ENCODE measurements around the gene LILRB5.
A peak's percentile ranks its signal among the peaks of the same experiment; 100 is the strongest.
"Not testable (repeated sequence)": the region's sequence is repeated elsewhere in the genome, so short reads cannot be mapped to it uniquely, and the experiment has no call there.

LILRB5 gene

GRCh38 chr19:54240372-54241336 is 16.4 kb downstream of the LILRB5 start:
- not testable (repeated sequence) for DNase-seq

- DNase-seq = not testable (repeated sequence)
These were observed 17.3 kb downstream of the LILRB5 start for GRCh38 chr19:54239491-54240371.

- DNase-seq = no peak
These were observed 23.1 kb downstream of the LILRB5 start for GRCh38 chr19:54233941-54234340.

GRCh38 chr19:54231077-54231931 is 25.8 kb downstream of the LILRB5 start:
- DNase-seq = peak; percentile 75

- no peak for DNase-seq
These were observed 27.0 kb downstream of the LILRB5 start for GRCh38 chr19:54230031-54230430.

GRCh38 chr19:54229146-54229545 is 27.9 kb downstream of the LILRB5 start:
- no peak for DNase-seq

GRCh38 chr19:54224619-54225018 is 32.5 kb downstream of the LILRB5 start:
- DNase-seq = not testable (repeated sequence)

GRCh38 chr19:54223937-54224281 is 33.2 kb downstream of the LILRB5 start:
- DNase-seq = not testable (repeated sequence)

- DNase-seq = not testable (repeated sequence)
These were observed 33.7 kb downstream of the LILRB5 start for GRCh38 chr19:54223277-54223936.

GRCh38 chr19:54222474-54223276 is 34.4 kb downstream of the LILRB5 start, which contains the start of gene LILRB3:
Gene LILRB3, minus strand, starts transcription at chr19:54223007. Its CDS starts 31 bp downstream, at chr19:54222976.
- DNase-seq = not testable (repeated sequence)

GRCh38 chr19:54221947-54222346 is 35.1 kb downstream of the LILRB5 start:
- DNase-seq = not testable (repeated sequence)

- DNase-seq = not testable (repeated sequence)
These were observed 37.4 kb downstream of the LILRB5 start for GRCh38 chr19:54219702-54220101.

- no peak for DNase-seq
These were observed 38.0 kb downstream of the LILRB5 start for GRCh38 chr19:54218960-54219661.

GRCh38 chr19:54218259-54218658 is 38.8 kb downstream of the LILRB5 start:
- DNase-seq = no peak

- DNase-seq = not testable (repeated sequence)
These were observed 39.4 kb downstream of the LILRB5 start for GRCh38 chr19:54217517-54218247.

- no peak for DNase-seq
These were observed 40.2 kb downstream of the LILRB5 start for GRCh38 chr19:54216869-54217268.

GRCh38 chr19:54214734-54215133 is 42.3 kb downstream of the LILRB5 start:
- not testable (repeated sequence) for DNase-seq

GRCh38 chr19:54214217-54214616 is 42.9 kb downstream of the LILRB5 start:
- DNase-seq = not testable (repeated sequence)

- DNase-seq = no peak
These were observed 45.8 kb downstream of the LILRB5 start for GRCh38 chr19:54211235-54211634.

Measured in EL (cell line).